GM18858 (cell line): Measurements from ENCODE around the gene LDLRAD3.

Experiments used
- ATAC-seq: cut with Tn5 transposase; IDR thresholded peaks from one replicate; pipeline ENCODE4 v1.9.1; 2021; ENCODE audit not compliant: unreplicated experiment

LDLRAD3 gene

DNA sequence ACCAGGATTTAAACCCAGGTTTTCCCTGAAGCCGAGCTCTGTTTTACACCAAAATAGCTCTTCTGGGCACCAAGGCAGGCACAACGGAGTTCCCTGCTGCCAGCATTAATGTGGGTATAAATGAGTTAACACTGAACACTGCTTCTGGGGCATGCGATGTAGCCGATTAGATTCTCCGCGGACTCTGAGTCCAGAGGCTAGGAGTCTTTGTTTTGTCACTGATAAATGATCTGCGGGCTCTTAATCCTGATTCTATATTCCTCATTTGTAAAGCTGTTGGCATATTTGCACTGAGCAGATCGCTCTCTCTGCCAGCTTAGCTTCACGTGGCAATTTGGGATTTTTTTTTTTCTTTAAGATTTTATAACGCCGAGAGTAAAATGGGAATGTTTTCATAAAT, 16.8 kb upstream of the LDLRAD3 start:
- no peak for ATAC-seq

DNA sequence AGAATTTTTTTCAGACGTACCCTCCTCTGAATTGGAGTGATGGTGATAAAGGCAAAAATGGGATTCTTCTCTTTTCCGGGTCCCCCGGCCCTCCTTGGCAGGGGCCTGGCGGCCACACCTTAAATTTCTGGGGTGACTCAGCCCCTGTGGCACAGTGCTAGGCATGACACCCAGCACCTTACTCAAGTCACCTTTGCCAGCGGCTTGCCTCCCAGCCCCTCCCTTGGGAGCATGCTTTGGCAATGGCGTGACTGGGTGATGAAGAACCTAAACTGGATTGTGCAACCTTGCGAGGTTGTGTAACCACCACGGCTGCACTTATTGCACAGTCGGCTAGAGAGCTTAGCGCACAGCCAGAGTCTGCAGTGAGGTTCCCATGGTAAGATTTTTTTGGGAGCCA, 16.2 kb upstream of the LDLRAD3 start:
- ATAC-seq = no peak

DNA sequence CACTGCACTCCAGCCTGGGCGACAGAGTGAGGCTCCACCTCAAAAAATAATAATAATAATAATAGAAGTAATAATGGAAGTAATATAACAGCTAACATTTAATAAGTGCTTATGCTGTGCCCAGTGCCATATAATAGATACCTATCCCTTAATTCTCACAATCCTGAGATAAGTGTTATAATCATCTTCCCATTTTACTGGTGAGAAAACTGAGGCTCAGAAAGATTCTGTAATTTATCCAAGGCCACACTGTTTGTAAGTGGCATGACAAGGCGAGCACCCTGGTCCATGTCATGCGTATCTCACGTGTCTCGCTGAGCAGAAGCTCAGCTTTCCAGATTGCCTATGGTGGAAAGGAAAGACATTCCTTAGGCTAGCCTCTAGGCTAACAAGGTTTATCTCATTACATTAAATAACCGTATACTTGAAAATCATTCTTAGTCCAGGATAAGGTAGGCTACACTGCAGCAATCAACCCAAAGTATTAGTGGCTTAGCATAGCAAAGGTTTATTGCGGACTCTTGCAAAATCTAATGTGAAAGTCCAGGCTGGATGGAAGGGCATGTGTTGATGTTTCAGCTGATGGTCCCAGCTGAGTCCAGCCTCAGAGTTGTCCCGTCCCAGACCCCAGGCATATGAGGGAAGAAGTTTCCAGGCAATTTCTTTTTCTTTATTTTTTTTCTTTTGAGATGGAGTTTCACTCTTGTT, 15.0 kb upstream of the LDLRAD3 start:
- no peak for ATAC-seq

DNA sequence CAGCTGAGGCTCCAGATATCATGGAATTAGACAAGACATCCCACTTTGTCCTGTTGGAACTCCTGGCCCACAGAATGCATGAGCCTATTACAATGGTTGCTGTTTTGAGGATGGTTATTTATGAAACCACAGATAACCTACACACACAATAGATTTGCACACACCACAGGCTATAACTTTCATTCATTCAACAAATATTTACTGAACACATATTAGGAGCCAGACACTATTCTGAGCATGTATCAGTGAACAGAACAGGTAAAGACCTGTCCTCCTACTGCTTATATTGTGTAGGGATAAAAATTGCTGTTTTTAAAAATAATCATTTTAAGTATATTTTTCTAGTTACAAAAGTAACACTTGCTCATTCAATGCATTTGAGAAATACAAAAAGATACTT, 13.4 kb upstream of the LDLRAD3 start:
- no peak for ATAC-seq

DNA sequence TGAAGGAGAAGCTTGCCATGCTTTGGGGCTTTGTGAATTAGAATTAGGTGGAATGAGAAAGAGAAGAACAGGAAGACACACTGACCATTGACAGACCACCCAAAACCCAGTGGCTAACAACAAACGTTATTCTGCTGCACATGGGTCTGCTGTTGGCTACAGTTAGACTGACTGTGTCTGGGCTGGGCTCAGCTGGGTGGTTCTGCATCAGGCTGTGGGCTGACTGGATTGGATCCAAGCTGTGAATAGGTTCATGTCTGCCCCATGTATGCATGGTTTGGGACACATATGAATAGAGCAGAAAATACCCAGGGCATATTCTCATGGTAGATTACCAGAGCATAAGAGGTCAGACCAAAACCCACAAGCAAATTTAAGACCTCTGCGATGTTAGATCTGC, 11.7 kb upstream of the LDLRAD3 start:
- no peak for ATAC-seq

DNA sequence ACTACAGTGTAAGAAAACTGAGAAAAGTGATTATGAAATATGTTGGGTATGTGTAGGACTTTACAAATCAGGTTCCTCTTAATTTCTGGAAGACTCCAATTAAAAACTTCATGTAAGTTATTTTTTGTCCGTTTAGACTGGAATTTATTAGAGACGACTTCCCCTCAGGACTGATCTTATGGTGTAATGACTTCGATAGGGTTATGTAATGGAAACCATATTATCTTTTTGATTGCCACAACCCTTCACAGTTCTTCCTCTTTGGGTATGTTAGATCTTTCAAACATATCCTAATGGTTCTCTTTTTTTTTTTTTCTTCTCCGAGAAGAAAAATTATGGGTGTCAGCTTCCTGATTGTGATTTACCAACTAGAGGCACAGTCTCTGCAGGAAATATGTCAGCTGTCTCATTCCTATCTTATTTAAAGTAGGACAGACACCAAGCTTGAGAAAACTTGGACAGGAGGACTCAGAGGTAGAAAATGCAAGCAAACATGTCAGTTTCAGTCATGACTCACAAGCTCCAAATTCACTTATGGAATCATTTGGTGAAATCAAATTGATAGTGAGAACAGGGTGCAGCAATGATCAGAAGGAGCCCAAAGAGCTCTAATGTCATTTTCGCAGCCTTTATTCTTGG, 11.1 kb upstream of the LDLRAD3 start:
- ATAC-seq = no peak

DNA sequence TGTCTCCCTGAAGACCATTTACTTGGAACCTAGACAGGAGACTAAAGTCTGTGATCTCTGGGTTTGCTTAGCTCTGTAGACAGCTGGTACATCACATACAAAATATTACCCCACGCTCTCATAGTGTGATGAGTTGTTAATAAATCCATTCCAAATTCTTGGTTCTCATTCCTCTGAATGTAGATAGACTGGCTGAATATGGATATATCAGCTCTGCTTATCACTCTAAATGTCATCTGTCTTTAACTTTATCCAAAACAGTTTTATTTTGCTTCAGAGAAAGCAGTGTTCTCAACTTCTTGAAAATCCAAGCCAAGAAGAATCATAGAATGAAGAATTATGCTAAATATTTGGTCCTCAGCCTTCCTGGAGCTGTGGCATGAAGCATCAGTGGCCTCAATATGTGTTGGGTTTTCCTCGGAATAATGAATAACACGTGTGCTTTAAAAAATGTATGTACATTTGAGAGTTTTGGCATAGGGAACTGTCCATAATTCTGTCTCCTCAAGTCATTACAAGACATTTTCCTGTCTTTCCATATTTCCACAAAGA, 10.5 kb upstream of the LDLRAD3 start:
- ATAC-seq = no peak

DNA sequence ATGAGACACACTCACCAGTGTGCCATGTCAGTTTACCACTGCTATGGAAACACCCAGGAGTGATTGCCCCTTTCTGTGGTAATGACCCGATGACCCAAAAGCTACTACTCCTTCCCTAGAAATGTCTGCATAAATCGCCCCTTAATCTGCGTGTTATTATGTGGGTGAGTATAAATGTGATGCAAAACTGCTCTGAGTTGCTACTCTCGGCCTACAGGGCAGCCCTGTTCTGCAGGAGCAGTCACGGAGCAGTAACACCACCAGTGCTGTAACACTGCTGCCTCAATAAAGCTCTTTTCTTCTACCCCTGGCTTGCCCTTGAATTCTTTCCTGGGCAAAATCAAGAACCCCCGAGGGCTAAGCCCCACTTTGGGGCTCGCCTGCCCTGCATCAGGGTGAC, 9.6 kb upstream of the LDLRAD3 start:
- no peak for ATAC-seq

DNA sequence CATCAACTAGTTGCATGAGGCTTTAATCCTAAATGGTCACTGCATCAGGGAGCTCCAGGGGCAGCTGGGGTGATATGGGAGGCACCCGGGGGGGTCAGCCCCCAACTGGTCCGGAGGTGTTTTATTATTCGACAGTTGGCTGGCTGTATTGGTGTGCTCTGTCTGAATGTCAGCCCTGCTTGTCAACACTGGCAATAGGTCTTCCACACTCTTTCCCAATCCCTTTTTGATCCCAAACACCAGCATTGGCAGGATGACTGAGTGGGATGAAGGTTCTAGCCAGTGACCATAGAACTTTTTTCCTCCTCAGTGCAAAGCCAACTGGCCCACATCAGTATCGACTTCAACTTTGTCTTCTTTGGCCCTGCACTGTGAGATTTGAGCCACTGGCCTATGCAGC, 8.9 kb upstream of the LDLRAD3 start:
- ATAC-seq = no peak

DNA sequence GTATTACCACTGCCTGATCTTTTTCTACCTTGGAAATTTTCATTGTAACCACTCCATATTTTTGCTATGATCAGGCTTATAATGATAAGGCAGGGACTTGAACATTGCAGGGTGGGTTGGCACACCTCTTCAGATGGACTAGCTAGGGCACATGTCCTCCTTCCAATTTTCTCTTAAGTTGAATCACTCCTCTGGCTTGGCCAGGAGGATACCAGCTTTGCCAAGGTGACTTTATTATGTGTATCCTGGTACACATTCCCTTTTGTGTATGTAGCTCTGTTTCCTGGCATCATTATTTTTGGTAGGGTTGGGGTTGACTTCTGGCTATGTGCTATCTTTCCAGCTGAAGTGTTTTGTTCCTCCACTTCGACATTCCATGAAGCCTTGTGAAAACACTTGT, 8.5 kb upstream of the LDLRAD3 start:
- no peak for ATAC-seq

DNA sequence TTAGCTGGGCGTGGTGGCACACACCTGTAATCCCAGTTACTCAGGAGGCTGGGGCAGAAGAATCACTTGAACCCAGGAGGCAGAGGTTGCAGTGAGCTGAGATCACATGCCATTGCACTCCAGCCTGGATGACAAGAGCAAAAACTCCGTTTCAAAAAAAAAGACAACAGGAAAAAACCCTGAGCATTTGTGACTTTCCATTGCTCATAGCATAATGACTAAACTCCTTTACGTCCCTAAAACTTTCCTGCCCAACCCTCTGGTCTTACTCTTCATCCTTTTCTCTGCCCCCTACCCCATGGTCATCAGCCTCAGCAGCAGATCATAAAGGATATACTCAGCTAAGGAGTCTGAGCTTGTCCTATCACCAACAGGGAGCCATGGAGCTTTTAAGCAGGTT, 6.8 kb upstream of the LDLRAD3 start:
- ATAC-seq = no peak

DNA sequence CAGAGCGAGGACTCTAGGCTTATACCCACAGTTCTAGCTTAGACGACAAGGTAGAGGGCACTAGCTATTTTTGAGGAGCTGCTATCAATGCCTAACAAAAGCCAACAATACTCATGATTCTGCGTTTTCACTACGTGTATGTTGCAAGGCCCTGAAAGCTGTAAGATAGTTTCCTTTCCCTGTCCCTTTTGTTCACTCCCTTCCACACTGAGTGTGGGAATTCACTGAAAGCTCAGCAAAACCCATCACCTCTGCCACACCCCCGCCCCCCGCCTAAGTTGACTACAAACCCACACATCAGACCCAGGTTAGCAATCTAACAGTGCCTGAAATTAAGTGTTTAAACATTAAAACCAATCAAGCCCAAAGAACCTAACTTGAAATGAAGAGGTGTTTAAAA, 6.2 kb upstream of the LDLRAD3 start:
- ATAC-seq = no peak

DNA sequence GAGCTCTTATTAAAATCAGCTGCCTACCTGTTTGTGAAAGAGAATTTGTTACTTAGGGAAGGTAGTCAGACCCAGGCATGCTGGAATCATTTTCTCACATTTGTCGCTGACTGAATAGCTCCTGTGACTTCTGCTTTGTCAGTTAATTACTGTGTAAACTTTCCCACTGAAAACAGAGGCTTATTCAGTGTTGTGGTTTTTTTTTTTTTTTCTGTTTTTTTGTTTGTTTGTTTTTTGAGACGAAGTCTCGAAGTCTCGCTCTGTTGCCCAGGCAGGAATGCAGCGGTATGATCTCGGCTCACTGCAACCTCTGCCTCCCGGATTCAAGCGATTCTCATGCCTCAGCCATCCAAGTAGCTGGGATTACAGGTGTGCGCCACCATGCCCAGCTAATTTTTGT, 5.6 kb upstream of the LDLRAD3 start:
- no peak for ATAC-seq

DNA sequence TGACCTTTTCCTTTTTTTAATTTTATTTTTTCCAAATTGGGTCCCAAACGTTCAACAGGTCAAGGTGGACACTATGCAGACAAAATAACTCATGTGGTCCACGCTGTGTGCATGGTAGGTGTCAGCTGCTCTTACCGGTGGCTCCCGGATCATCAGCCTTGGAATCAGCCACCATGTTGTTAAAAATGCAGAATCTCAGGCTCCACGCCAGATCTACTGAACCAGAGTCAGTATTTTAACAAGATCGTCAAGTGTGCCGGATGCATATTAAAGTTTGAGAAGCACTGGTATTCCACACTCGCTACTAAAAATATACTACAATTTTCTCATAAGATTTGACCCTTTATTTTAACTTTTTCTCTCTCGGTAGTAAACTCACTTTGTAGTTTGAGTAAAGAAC, 553 bp upstream of the LDLRAD3 start:
- ATAC-seq = no peak

DNA sequence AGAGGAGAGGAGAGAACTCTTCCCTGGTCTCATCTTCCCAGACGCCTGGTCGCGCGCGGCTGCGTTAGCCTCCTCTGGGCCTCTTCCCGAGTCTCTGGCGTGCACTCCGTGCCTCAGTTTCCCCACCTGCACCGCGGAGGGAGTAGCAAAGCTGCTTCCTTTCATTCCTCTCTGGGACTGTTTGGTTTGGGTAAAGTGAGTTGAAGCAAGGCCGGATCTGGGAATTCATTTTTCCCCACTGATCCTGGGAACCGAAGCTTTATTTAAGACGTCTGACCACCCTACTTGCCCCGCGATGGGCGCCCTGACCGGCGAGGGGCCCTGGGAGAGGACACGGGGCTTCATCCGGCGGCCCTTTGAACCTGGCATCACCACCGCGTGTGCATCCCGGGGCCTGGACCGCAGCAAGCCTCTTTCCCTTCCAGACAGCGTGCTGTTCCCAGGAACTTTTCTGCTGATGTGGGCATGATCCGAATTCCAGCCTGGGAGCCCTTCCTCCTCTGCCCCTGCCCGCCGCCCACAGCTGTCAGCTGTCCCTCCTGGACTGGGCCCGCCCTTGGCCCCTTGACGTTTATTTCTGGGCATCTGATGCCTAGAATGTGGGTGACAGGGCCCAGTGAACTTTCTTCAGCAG, 758 bp downstream of the LDLRAD3 start:
- no peak for ATAC-seq

DNA sequence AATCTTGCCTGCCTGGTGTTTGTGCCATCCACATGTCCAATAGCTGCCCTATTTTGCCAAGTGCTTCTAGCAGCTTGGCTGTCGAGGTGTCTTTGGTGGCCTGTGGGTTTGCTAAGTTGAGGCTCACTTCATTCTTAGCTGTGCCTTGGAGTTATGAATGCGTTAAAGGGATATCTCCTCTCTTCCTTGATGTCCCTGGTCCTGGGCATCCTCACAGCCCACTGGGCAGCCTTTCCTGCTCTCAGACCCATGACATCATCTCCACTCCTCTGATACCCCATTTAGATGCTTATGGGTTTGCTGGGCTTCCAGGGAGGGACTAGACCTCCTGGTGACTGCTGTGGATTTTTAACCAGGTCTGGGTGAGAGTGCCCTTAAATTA, 1.3 kb downstream of the LDLRAD3 start:
- no peak for ATAC-seq

DNA sequence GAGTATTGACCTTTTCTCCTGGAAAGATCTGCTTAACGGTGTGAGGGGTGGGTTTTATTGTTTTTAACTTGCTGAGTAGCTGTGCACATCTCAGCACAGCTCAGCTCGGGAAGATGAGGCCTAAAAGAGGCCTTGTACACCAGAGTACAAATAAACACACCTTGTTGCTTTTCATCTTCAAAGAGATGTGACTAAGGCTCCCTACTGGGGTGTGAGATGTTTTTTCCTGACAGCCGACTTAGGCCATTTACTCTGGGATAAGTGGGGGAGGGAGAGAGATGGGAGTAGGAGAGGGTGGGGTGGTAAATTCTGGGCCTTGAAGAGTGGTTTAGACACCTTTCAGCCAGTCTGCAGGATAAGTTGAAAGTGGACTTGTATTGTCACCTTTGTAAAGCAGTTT, 2.9 kb downstream of the LDLRAD3 start:
- no peak for ATAC-seq

DNA sequence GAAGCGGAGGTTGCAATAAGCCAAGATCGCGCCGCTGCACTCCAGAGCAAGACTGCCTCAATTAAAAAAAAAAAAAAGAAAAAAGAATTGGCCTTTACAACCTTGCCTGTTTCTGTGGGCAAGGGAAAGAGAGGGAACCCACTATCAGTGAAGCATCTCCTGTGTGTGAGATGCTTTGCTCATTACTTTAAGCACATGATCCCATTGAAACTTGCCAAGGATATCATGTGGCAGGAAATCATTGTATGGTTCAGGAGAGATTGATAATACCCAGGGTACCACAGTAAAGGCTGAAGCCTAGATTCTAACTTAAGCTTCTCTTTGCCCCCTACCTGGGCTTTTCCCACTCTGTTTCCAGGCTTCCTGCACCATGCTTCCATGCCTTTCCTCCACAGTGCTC, 3.6 kb downstream of the LDLRAD3 start:
- no peak for ATAC-seq

DNA sequence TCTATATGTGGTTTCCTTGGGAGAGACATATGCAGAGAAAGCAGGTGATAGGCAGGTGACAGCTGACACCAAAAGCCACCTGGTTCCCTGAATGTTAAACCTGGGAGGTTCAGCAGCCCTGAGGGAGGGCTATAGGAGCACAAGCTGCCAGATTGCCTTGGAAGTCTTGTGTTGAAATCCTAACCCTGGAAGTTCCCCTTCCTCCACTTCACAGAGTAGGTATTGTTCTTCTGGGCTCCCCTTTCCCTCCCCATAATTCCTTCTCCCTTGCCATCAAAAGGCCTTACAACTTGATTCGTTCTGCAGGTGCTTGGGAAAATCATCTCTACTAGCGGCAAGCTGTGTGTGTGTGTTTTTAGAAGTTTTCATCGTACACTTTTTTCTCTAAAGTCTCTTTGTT, 5.4 kb downstream of the LDLRAD3 start:
- no peak for ATAC-seq

DNA sequence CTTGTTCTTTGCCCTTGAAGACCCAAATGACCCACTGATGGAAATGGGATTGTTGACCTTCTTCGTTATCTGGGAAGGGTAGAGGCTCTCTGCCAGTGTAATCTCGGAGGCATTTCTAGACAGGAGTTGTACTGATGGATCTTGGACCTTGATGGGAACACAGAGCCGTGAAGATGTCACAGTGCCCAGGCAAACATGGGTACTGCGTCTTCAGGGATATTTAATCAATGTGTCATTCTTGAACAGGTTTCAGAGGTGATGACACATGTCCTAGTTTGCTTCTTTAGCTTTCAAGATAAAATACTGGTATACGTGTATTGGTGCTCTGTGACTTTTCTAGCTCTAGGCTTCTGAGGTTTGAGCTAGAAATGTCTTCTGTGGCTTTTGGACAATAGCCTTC, 6.2 kb downstream of the LDLRAD3 start:
- no peak for ATAC-seq

DNA sequence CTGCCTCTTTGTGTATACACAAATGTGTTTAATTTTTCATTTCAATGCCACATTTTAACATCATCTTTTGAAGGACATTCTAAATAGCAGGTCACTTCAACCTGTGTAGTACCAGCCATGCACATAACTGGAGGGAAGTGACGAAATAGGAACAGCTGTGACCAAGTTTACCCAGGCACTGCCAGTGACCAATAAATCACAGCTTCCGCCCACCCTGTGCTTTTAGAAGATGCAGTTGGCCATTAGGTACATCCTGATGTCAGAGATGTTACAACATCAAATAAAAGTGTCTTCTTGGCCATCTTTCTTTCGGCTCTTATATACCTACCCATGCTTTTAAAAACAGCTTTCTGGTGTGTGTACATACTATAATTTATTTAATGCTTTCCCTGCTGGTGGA, 7.8 kb downstream of the LDLRAD3 start:
- ATAC-seq = no peak

DNA sequence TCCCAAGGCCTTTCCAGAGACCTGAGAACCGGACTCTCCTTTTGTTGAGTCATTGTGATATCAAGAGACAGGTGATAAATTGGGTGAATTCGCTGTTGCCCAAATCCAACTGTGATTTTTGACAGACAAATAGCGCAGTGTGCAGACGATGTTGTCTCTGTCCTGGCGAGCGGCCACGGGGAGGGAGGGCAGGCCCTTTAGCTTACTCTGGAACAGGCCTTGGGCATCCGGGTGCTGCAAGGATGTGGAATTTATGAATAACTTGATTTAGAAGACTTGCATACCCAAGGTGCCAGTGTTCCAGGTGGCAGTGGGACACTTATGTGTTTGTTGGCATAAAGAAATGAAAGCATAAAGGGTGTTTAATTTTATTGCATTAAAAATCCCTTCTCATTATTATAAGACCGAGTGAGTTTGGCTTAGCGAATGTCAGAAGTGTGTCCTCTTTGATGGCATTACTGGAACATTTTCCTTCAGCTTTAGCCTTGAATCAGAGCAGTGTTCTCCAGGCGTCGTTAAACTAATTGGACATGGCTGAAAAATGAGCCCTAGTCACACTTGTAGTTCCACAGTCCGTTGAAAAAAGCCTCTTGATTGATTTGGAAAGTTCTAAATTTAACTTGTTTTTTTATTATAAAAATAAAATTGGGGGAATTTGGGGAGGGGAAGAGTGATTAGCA, 9.4 kb downstream of the LDLRAD3 start:
- no peak for ATAC-seq
